ENCODE measurements around the gene PCDH17. TPM values are rescaled to one million over a fixed set of nuclear protein-coding genes. Genes with fewer than 3 reads are reported as not detected.

Gene PCDH17
- total and polyA plus RNA-seq, 2 donors (not counting 1 experiment from before 2014, with no cell fraction given) = not detected

DNA sequence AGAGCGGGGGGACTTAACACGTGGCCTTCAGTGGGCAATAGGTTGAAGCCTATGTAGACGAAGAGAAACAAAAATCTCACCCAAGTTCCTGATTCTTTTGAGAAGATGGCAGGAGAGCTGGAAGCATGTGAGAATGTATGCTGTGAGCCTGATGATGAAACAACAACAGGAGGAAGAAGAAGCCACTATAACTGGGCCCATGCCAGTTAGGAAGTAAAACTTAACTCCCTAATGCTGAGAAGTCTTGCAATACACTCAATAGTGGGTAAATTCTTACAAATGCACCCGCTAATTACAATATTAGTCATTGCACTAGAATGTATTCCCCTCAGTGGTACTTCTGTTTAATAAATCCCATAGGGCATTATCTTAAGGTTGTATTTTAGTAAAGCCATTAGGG is 9.1 kb downstream of the PCDH17 start:
- no peaks in the 10 kb centered on the region for H3K36me3 ChIP-seq (replicated peaks in 1 of 2; ENCODE audit: control extremely low read depth in 1 of 2, control insufficient read depth in 1 of 2, extremely low read depth in 1 of 2, insufficient read depth in 2 of 2, low read length in 1 of 2)
- H2AFZ ChIP-seq (ENCODE audit: insufficient read depth, low read depth, low read length, poor library complexity, severe bottlenecking) = no peak overlapping the region
- DNase-seq (no peak), ATAC-seq (ENCODE audit: low read depth) (no peak)
- no peak overlapping the region for H3K4me3 ChIP-seq (ENCODE audit: control extremely low read depth in 1 of 5, extremely low read depth in 1 of 5, insufficient read depth in 1 of 5, low read depth in 2 of 5, low read length in 4 of 5)
- WGBS (ENCODE audit: insufficient coverage) = no CpG with 5 or more reads among the region's 4 CpGs
- no peak overlapping the region for H3K27ac ChIP-seq (ENCODE audit: low read length in 2 of 2)
- H4K20me1 ChIP-seq (ENCODE audit: control insufficient read depth, insufficient read depth, low read length, poor library complexity, severe bottlenecking) = no peaks in the 10 kb centered on the region
- H3K4me2 ChIP-seq (replicated peaks; ENCODE audit: low read depth, low read length, poor library complexity, severe bottlenecking) = no peak overlapping the region
- no peak overlapping the region for H3K9ac ChIP-seq (ENCODE audit: low read length)
- Mint-ChIP-seq H3K4me3 (no peak overlapping the region), H3K9me3 (ENCODE audit: insufficient read depth) (no peaks in the 10 kb centered on the region), H3K27me3 (no peaks in the 10 kb centered on the region), H3K27ac (no peak overlapping the region), H3K4me1 (no peaks in the 10 kb centered on the region)
- intact Hi-C loops (cut with micrococcal nuclease) = no loop called here
- H3K9me3 ChIP-seq (ENCODE audit: control extremely low read depth in 1 of 3, control insufficient read depth in 2 of 3, insufficient read depth in 1 of 3, low read length in 2 of 3) = no peaks in the 10 kb centered on the region
- POLR2A ChIA-PET = no interaction called here
- CTCF ChIA-PET = no interaction called here
- H3K79me2 ChIP-seq (ENCODE audit: control insufficient read depth, insufficient read depth, low read length) = no peaks in the 10 kb centered on the region
- H3K27me3 ChIP-seq (replicated peaks in 1 of 4; ENCODE audit: control extremely low read depth in 1 of 4, control insufficient read depth in 3 of 4, insufficient read depth in 4 of 4, low read length in 3 of 4) = no peaks in the 10 kb centered on the region
- no peak for TF ChIP-seq EZH2 (IDR thresholded peaks at IDR 0.05; ENCODE audit: borderline replicate concordance, insufficient read depth, low read depth, low read length, poor library complexity, severe bottlenecking)
- TF ChIP-seq, protein P1, sequence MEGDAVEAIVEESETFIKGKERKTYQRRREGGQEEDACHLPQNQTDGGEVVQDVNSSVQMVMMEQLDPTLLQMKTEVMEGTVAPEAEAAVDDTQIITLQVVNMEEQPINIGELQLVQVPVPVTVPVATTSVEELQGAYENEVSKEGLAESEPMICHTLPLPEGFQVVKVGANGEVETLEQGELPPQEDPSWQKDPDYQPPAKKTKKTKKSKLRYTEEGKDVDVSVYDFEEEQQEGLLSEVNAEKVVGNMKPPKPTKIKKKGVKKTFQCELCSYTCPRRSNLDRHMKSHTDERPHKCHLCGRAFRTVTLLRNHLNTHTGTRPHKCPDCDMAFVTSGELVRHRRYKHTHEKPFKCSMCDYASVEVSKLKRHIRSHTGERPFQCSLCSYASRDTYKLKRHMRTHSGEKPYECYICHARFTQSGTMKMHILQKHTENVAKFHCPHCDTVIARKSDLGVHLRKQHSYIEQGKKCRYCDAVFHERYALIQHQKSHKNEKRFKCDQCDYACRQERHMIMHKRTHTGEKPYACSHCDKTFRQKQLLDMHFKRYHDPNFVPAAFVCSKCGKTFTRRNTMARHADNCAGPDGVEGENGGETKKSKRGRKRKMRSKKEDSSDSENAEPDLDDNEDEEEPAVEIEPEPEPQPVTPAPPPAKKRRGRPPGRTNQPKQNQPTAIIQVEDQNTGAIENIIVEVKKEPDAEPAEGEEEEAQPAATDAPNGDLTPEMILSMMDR (IDR thresholded peaks at IDR 0.05) = no peak
- H3K4me1 ChIP-seq (ENCODE audit: control insufficient read depth in 2 of 2, insufficient read depth in 2 of 2, low read length in 2 of 2) = no peaks in the 10 kb centered on the region

DNA sequence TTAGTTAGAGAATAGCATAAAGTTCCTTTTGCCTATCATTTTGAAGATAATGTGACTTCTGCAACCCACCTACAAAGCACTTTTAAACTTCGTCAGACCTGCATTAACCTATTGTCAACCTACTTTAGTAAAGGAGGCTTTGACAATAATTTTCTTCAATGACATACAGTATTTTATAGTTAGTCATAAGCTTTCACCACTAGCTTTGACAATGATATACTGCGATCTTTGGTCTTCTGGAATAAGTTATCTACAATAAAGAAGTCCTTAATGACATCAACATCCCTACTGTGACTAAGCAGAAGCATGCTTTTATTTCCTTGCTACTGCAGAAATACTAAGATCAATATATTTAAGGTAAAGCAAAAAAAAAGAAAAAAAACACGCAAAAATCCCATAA is 9.5 kb downstream of the PCDH17 start:
- H3K4me1 ChIP-seq (ENCODE audit: control insufficient read depth in 2 of 2, insufficient read depth in 2 of 2, low read length in 2 of 2) = no peaks in the 10 kb centered on the region
- intact Hi-C loops (cut with micrococcal nuclease) = no loop called here
- TF ChIP-seq, protein P1 (IDR thresholded peaks at IDR 0.05) = no peak
- no peak for TF ChIP-seq EZH2 (IDR thresholded peaks at IDR 0.05; ENCODE audit: borderline replicate concordance, insufficient read depth, low read depth, low read length, poor library complexity, severe bottlenecking)
- POLR2A ChIA-PET = no interaction called here
- Mint-ChIP-seq H3K27ac (no peak overlapping the region), H3K27me3 (no peaks in the 10 kb centered on the region), H3K4me3 (no peak overlapping the region), H3K9me3 (ENCODE audit: insufficient read depth) (no peaks in the 10 kb centered on the region), H3K4me1 (no peaks in the 10 kb centered on the region)
- no peak overlapping the region for H3K4me2 ChIP-seq (replicated peaks; ENCODE audit: low read depth, low read length, poor library complexity, severe bottlenecking)
- H3K9ac ChIP-seq (ENCODE audit: low read length) = no peak overlapping the region
- H2AFZ ChIP-seq (ENCODE audit: insufficient read depth, low read depth, low read length, poor library complexity, severe bottlenecking) = no peak overlapping the region
- no peak overlapping the region for H3K27ac ChIP-seq (ENCODE audit: low read length in 2 of 2)
- no peaks in the 10 kb centered on the region for H4K20me1 ChIP-seq (ENCODE audit: control insufficient read depth, insufficient read depth, low read length, poor library complexity, severe bottlenecking)
- DNase-seq (no peak), ATAC-seq (ENCODE audit: low read depth) (no peak)
- H3K4me3 ChIP-seq (ENCODE audit: control extremely low read depth in 1 of 5, extremely low read depth in 1 of 5, insufficient read depth in 1 of 5, low read depth in 2 of 5, low read length in 4 of 5) = no peak overlapping the region
- H3K9me3 ChIP-seq (ENCODE audit: control extremely low read depth in 1 of 3, control insufficient read depth in 2 of 3, insufficient read depth in 1 of 3, low read length in 2 of 3) = no peaks in the 10 kb centered on the region
- CTCF ChIA-PET = no interaction called here
- no peaks in the 10 kb centered on the region for H3K27me3 ChIP-seq (replicated peaks in 1 of 4; ENCODE audit: control extremely low read depth in 1 of 4, control insufficient read depth in 3 of 4, insufficient read depth in 4 of 4, low read length in 3 of 4)
- WGBS (ENCODE audit: insufficient coverage) = no CpG with 5 or more reads among the region's 3 CpGs
- H3K36me3 ChIP-seq (replicated peaks in 1 of 2; ENCODE audit: control extremely low read depth in 1 of 2, control insufficient read depth in 1 of 2, extremely low read depth in 1 of 2, insufficient read depth in 2 of 2, low read length in 1 of 2) = no peaks in the 10 kb centered on the region
- no peaks in the 10 kb centered on the region for H3K79me2 ChIP-seq (ENCODE audit: control insufficient read depth, insufficient read depth, low read length)

Measured in B cell (primary cell).